HG03575 (cell line): ENCODE measurements around the gene GRK5.
"Not testable (repeated sequence)": the region's sequence is repeated elsewhere in the genome, so short reads cannot be mapped to it uniquely, and the experiment has no call there.

Source experiments
- ATAC-seq: cut with Tn5 transposase; IDR thresholded peaks from one replicate; pipeline ENCODE4 v1.9.1; 2021; ENCODE audit not compliant: unreplicated experiment, insufficient number of reproducible peaks, low FRiP score; ENCODE audit errors: extremely low read depth

GRK5 gene

DNA sequence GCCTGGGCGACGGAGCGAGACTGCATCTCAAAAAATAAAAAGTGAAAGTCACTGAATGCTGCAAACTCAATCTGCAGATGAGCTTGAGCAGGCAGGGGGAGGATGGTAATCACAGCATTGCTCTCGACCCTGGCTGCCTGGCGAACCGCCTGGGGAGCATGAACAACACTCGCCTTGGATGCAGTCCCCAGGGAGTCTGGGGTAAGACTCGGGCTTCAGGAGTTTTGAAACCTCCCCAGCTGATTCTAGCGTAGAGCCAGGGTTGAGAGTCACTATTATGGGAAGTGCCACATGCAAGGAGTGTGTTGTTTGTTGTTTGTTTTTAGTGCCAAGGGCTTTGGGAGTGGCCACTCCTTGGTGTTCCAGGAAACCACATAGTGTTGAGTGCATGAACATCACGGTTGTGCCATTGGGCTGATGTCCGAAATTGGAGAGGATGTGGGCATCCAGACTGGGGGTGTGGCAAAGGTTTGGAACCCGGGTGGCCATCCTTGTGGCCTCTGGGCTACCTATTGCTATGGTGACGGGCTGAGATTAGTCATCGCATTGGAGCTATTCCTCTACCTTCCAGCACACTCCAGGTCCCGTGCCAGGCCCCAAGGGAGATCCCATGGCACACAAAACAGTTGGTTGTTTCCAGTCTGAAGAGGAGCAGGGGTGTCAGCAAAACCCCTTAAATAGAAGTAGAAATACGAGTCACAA is 242.5 kb downstream of the GRK5 start:
- ATAC-seq: no peak

DNA sequence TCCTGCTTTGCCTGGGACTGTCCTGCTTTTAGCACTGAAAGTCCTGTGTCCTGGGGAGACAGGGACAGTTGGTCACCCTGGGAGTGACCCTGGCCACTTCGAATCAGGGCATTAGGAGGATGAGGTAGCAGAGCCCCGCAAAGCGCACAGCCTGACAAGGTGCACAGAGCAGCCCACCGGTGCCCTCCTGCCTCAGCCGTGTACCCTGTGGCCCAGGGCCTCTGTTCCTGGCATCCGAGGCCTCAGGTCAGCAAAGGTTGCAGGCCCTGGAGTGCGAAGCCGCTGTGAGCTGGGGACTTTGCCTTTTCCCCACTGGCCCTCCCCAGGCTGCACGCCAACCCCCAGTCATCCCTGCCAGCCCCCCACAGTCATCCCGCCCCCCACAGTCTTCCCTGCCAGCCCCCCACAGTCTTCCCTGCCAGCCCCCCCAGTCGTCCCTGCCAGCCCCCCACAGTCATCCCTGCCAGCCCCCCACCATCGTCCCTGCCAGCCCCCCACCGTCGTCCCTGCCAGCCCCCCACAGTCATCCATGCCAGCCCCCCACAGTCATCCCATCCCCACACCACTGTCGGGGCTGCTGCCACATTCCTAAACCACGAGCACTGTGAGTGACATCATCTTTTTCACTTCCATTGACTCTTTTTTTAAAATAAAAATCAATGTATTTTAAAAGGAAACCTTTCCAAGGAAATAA is 243.4 kb downstream of the GRK5 start:
- ATAC-seq: no peak

GRCh38 chr10:119451300-119451896 is 244.0 kb downstream of the GRK5 start:
- ATAC-seq: no peak

GRCh38 chr10:119452396-119452795 is 245.0 kb downstream of the GRK5 start:
- ATAC-seq: no peak

GRCh38 chr10:119453313-119453712 is 245.9 kb downstream of the GRK5 start:
- no peak for ATAC-seq

GRCh38 chr10:119454316-119454715 is 246.9 kb downstream of the GRK5 start:
- no peak for ATAC-seq

- no peak for ATAC-seq
Measured at GRCh38 chr10:119454990-119455389, 247.6 kb downstream of the GRK5 start.

- ATAC-seq: no peak
Measured at GRCh38 chr10:119455609-119456434, 248.5 kb downstream of the GRK5 start.

DNA sequence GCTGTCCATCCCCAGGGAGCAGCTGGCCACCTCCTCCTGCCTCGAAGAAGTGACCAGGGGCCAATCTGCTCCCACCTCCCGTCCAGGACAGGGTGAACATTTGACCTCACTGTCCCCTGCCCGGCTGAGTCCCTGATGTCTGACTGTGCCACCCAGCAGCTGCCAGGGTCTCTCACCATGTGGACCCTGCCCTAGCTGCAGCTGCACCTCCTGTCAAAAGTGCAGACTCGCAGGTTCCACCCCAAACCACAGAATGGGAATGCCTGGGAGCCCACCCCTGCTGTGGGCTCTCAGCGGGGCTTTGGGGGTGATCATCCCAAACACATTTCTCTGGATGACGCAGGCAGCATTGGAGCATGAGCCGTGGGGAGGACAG is 249.1 kb downstream of the GRK5 start:
- ATAC-seq: no peak

- no peak for ATAC-seq
Measured at GRCh38 chr10:119457966-119458766, 250.8 kb downstream of the GRK5 start.

DNA sequence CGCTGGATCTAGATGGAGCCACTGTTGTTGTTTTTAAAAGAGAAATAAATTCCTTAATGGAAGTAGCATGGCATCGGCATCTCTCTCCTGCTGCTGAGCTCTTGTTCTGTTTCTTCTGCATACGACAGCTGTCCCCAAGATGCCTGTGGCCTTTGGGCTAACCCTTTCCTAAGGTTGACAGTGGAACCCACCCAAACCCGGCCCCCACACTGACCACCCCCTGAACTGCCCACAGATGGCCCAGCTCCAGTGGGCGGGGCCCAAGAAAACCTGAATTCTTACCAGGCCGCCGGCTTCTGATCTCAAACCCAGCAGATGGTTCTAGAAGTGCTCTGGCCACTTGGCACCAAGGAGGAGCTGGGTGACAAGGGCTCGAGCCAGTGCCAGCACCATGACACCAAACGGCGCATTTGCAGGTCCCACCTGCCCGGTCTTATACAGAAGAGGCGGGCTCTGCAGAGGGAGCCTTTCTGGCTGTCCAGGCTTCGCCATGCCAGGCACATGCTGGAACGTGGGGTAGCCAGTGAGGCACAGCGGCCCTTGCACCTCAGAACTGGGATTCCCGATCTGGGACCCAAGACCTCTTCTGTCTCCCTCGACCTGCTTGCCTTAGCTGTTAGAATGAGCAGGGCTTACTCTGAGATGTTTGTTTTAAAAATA is 252.4 kb downstream of the GRK5 start:
- ATAC-seq: no peak

GRCh38 chr10:119460369-119461195 is 253.2 kb downstream of the GRK5 start:
- ATAC-seq: no peak

DNA sequence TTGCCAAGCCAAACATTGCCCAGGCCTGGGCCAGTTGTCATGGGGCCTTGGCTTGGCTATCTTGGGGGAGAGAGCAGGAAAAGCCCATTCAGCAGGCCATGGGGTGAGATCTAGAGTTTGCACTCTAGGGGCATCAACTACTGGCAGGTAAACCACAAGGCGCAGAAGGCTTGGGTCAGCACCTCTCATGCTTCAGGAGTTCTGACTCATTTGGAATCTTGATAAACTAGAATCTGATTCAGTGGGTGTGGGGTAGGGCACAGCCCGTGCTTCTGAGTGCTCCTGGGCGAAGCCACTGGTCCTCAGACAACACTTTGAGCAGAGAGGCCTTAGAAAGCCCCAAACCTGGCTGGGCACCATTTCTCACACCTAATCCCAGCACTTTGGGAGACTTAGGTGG is 254.0 kb downstream of the GRK5 start:
- ATAC-seq: no peak

DNA sequence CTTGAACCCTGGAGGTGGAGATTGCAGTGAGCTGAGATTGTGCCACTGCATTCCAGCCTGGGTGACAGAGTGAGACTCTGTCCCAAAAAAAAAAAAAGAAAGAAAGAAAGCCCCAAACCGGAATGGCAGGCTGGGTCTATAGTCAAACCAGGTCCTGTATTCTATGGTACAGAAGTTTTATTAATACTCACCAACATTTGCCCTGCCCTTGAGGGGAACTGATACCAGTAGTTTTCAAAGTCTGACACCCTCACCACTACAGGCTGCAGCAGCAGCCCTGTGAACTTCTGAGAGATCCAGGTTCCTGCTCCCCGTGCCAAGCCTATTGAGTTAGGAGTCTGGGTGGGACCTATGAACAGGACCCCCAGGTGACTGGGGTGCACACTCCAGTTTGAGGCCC is 254.6 kb downstream of the GRK5 start:
- no peak for ATAC-seq

GRCh38 chr10:119462773-119463172 is 255.4 kb downstream of the GRK5 start:
- ATAC-seq: no peak

DNA sequence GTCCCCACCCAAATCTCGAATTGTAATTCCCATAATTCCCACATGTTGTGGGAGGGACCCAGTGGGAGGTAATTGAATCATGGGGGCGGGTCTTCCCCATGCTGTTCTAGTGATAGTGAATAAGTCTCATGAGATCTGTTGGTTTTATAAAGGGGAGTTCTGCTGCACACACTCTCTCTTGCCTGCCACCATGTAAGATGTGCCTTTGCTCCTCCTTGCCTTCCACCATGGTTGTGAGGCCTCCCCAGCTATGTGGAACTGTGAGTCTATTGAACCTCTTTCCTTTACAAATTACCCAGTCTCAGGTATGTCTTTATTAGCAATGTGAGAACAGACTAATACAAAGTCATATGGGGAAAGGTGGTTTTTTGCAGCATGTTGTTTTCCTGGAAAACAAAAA is 255.8 kb downstream of the GRK5 start:
- ATAC-seq: not testable (repeated sequence)

DNA sequence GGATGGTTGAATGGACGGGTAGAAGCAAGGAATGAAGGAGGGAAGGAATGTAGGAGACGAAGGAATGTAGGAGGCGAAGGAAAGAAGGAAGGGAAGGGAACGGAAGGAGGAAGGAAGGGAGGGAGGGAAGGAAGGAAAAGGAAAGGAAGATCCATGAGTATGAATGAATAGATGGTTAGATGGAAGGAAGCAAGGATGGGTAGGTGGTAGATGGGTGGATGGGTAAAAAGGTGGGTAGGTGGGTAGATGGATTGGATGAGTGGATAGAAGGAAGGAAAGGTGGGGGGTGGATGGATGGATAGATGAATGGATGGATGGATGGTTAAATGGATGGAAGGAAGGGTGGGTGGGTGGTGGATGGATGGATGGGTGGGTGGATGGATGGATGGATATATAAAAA is 257.7 kb downstream of the GRK5 start:
- no peak for ATAC-seq

GRCh38 chr10:119466076-119466475 is 258.7 kb downstream of the GRK5 start:
- ATAC-seq: no peak
